A673 (cell line): ENCODE measurements around the gene CEP164.

ENCODE experiments used
- CTCF ChIP-seq: fragments of 300-800, 200-600 bp; sonication (generic); conservative IDR thresholded peaks from 2 replicates; pipeline ENCODE4 v1.5.1; 2017; ENCODE audit warnings: low read depth, mild to moderate bottlenecking, antibody characterized with exemption, low read length, moderate library complexity, mixed read lengths
- EZH2 ChIP-seq: fragments of 200-600 bp; sonication (generic); IDR thresholded peaks from 2 replicates; pipeline ENCODE4 v1.6.1; 2017; ENCODE audit warnings: borderline replicate concordance, low read depth, mild to moderate bottlenecking, mixed read lengths, antibody characterized with exemption, low read length; ENCODE audit not compliant: poor library complexity, severe bottlenecking

GRCh38 chr11:117421041-117421440 lies 93.4 kb downstream of the CEP164 start:
- TF ChIP-seq CTCF (no peak), EZH2 (no peak)
